Fibroblast of skin of right biceps (primary cell): ENCODE data around the gene PTGES3.
A peak's percentile ranks its signal among the peaks of the same experiment; 100 is the strongest.

ENCODE experiments used
- DNase-seq: peaks from one replicate; pipeline ENCODE4 v3.0.0-alpha.2; 2013

Gene PTGES3

GRCh38 chr12:56645717-56646446 is 42.2 kb downstream of the PTGES3 start, which contains the start of gene ATP5F1B:
Gene ATP5F1B, minus strand, starts transcription at chr12:56645984. Its CDS starts 21 bp downstream, at chr12:56645963.
- DNase-seq, result peak; percentile 100

DNA sequence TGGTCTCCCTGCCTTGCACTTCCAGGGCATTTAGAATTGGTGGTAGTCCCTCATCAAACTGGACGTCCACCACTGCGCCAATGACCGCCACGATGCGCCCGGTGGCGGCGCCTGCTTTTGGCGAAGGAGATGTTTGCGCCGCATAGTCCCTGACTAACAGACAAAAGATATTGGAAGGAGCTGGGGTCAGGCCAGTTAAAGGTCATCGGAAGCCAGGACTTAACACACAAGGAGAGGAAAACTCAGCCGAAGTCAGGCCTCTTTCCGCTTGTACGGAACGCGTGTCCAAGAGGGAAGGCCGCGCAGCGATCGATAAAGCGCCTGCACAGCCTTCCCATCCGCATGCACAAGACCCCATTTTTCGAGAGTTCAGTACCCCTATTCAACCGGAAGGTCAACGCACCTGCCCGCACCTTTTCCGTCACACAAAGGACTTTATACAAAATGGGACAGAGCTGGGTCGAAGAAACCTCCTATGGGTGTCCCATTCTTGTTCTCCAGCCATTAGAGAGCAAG is 42.8 kb downstream of the PTGES3 start:
- DNase-seq, result no peak

DNA sequence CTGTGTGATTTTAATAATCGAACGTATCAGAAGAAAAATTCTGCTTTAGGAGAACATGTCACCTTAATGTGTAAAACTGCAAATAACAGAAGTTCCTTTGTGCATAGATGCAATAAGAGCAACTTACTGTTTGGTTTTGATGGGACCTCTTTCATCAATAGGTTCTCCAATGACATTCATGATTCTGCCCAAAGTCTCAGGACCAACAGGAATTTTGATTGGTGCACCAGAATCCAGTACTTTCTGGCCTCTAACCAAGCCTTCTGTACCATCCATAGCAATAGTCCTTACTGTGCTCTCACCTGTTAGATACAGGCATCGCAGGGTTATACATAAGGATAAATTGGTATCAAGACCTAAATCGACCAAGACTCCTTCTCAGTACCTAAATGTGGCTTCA is 43.4 kb downstream of the PTGES3 start:
- no peak for DNase-seq

DNA sequence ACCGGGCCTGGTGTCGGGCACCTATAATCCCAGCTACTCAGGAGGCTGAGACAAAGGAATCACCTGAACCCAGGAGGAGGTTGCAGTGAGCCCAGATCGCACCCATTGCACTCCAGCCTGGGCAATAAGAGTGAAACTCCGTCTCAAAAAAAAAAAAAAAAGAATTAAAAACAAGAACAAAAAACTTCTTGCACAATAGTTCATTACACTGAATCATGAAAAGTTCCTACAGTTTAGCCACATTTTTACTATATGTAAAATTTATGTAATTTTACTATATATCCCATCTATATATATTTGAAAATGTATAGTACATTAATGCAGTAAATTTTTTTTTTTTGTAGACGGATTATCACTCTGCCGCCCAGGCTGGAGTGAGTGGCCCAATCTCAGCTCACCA is 46.9 kb downstream of the PTGES3 start:
- DNase-seq, result no peak

GRCh38 chr12:56637621-56638020 is 50.5 kb downstream of the PTGES3 start:
- DNase-seq, result no peak

DNA sequence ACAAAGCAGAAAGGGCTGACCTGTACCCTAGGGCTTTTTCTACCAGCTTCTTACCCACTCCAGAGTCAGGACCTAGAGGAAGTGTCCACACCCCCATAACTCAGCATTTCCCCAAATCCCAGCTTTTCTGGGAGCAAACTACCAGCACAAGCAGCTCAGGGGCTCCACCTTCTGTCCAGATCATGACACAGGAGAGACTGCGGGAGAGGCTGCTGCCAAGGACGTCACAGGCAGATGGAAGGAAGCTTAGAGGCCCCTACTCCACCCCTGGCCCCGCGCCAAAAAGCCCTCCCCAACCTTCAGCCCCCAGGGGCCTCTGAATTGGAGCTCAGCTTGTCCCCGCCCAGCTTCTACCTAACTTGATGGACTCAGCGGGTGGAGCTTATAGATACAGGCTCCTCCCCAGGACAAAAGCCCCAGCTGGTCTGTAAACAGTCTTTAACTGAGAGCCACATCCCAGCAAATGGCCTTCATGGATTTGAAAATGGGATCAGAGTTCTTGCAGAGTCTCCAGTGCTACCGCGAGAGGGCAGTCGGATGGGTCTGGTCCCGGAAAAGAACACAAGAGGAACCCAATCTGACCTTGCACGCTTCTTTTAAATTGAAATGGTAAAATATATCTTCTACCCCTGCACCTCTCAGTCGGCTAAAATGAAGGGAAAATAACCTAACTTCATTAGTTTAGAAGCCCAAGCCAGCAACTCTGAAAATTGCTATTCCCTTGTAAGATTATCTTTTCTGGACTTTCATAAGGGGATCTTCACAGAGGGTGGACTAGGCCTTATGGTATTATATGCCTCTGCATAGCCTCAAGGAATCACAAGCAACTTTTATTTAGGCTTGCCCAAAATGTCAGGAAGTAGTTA is 51.2 kb downstream of the PTGES3 start:
- peak; percentile 100 for DNase-seq

DNA sequence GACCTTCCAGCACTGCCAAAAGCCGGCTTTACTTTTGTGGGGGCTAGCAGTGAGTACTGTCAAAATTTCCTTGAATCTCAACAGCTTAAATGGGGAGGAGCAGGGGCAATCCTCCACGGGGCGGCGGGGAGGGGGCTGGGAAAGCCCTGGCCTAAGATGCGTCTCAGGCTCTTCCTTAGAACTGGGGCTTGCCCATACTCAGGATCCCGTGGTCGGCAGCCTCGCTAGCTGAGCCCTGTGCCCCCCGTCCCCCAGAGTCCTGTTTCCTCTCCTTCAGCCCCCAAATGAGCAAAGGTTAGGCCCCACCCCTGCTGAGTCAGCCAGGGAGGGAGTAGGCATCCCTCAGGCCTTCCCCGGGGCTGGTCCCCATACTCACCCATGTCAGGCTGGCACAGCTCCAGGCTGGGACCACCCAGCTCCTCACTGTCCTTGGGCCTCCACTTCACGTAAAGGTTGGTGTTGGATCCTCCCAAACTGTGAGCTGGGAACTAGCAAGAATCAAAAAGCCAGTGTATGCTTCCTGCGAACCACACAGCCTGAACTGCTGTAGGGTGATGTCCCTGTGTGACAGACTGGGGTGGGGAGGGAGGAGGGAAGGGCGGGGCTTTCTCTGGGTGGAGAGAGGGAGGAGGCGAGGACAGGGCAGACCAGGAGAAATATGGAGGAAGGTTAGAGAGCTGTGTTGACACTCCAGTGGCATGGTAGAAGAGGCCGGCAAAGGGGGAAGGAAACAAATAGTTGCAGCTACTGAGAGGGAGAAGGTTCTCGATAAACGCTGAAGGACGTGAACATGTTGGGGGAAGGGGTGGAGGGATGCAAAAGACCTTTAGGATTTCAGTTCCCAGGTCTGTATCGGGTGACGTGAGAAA is 52.0 kb downstream of the PTGES3 start:
- DNase-seq, result peak; percentile 87

- peak; percentile 88 for DNase-seq
Measured at GRCh38 chr12:56634837-56635791, 53.0 kb downstream of the PTGES3 start.

GRCh38 chr12:56634242-56634836 is 53.7 kb downstream of the PTGES3 start:
- peak; percentile 6 for DNase-seq

DNA sequence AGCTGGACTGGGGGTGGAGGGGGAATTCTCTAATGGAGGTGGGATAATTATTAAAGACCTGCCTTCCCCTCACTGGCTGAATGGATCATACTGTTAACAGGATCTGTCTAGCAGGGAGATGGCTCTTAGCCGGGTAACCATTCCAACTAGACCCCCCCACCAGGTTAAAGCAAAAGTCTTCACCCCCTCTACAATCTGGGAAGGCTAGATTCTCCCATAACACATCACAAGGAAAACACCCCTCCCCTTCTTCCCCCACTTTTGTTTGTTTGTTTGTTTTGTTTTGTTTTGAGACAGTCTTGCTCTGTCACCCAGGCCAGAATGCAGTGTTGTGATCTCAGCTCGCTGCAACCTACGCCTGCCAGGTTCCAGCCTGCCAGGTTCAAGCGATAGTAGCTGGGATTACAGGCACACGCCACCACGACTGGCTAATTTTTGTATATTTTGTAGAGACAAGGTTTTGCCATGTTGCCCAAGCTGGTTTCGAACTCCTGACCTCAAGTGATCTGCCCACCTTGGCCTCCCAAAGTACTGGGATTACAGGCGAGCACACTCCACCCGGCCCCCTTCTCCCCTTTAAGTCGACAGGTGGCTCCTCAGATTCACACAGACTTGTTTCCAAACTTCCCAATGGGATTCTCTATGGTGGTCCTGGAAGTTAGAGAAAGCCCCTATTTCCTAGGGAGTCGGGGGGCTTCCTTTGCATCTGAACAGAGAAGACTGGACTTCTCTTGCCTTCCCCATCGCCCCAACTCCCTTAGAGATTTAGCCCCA is 54.4 kb downstream of the PTGES3 start:
- DNase-seq, result no peak

DNA sequence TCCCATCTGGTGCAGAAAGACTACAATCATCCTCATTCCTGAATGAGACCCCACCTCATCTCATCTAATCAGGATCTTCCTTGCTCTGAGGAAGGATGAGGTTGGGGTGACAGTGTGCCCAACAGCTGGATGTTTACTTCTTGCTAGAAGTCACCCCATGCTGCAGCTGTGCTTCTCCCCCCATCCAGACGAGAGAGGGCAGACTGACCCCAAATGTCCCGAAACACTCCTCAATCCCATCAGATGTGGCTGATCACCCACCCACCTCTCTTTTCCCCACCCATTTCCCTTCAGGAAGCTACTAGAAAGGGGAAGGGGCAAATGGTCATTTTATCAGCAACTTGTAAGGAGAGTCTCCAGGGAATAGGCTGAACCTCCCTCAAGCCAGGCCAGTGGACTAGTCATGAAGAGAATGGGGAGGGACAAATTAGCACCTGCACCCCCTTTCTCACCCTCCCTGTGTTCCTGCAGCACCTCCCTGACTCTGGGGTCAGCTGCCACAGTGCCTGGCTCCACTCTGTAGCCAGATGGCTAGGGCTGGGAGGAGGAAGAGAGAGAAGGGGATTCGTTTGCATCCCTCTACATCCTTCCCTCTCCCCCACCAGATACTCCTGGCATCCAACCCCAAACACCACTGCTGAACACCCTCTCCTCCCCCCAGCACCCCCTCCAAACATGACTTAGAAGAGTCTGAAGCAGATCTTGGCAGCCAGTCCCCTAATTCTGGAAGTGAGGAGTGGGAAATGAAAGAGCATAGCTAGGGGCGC is 55.2 kb downstream of the PTGES3 start:
- no peak for DNase-seq

- peak; percentile 20 for DNase-seq
Measured at GRCh38 chr12:56631790-56632700, 56.0 kb downstream of the PTGES3 start.

GRCh38 chr12:56630180-56630632 is 57.9 kb downstream of the PTGES3 start, which contains the start of gene BAZ2A:
Gene BAZ2A, minus strand, starts transcription at chr12:56630326. Its CDS starts 12,796 bp downstream, at chr12:56617530.
- peak; percentile 83 for DNase-seq

DNA sequence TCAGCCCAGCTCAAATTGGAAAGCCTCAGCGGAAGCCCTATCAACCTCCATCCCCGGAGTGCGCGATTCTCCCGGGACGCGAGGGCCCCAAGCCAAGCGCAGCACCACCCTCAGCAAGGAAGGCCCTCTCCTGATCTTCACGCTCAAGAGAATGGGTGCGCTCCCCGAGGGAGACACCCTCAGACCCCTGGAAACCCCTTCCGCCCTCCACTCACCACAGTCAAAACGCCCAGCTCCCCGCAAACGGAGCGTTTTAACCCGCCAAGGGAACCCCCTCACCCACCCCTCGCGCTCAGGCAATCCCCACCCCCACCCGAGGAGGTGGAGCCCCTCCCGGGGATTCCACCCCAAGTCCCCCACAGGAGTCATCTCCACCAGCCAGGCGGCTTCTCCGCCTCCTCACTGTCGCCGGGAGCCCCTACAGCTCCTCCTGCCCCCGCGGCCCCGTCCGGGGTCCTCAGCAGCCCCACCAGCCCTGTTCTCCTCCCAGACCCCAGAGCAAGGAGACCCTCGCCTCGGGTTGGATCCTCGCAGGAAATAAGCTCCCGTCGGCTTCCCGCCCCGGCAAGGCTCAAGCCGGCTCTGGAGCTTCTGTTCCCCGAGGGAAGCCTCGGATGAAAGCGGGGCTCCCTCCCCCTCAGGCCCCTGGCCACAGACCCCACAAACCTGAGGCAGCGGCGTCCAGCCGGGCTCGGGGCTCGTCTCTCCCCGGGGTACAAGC is 58.5 kb downstream of the PTGES3 start:
- DNase-seq, result peak; percentile 11

- DNase-seq, result peak; percentile 41
Measured at GRCh38 chr12:56628671-56629458, 59.2 kb downstream of the PTGES3 start.

DNA sequence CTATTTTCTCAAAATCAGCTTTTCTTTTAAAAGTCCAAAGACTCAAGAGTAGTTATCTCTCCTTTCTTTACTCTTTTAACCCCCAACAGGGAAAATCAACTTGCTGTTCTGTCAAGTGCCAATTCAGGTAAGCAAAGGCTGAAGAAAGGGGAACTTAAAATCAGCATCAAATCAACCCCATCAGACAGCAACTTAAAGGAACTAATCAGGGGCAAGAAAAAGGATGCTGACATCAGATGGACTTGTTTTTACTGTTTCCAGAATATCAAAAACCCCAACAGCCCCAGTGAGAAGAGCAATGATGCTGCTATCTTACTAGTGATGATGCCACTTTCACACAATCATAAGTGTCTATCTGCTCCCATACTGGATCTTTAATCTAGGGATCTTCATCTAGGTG is 61.4 kb downstream of the PTGES3 start:
- no peak for DNase-seq

- no peak for DNase-seq
Measured at GRCh38 chr12:56622535-56622934, 65.5 kb downstream of the PTGES3 start.
